GM12892 (cell line): Measurements from ENCODE around the gene LPIN3.

ENCODE experiments used
- POLR2A ChIP-seq: IDR thresholded peaks from 2 replicates; pipeline ENCODE4 v1.6.1; 2011; ENCODE audit warnings: low read depth, low read length, control low read depth
- POLR2AphosphoS5 ChIP-seq: IDR thresholded peaks from 2 replicates; pipeline ENCODE4 v1.6.1; 2011; ENCODE audit warnings: low read depth, low read length, control low read depth
- TAF1 ChIP-seq: IDR thresholded peaks from 2 replicates; pipeline ENCODE4 v1.6.1; 2011; ENCODE audit warnings: low read depth, mild to moderate bottlenecking, control low read depth, low read length, borderline replicate concordance

DNA sequence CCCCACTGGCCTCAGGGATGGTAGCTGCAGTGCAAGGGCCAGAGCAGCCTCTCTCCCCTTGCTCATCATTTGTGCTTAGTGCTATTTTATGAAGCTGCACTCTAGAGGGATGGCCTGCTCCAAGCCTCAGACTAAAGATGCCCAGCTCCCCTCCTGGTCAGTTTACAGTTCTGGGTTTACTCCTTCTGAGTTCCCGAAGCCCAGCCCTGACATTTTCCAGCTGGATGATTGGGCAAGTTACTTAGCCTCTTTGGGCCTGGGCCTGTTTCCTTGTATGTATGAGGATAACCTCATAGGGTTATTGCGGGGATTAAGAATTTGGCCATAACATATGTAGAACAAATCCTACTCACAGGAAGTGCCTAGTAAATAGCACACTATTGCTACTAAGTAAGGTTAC lies 57.8 kb downstream of the LPIN3 start:
- TF ChIP-seq POLR2AphosphoS5 (no peak), TAF1 (no peak), POLR2A (no peak)
